ENCODE data around the gene ITPA. TPM values are rescaled to one million over a fixed set of nuclear protein-coding genes. Genes with fewer than 3 reads are reported as not detected.
A peak's percentile ranks its signal among the peaks of the same experiment; 100 is the strongest.

The ITPA gene
- total and polyA plus RNA-seq, 2 of the 13 experiments (the other 11 are each of a cell fraction or from before 2014, with no cell fraction given): 60.1 to 103 TPM

GRCh38 chr20:3224681-3225421 is 15.6 kb downstream of the ITPA start (continued):
- no peak; the same call in 1 of the 2 replicates for TF ChIP-seq DNMT3B (CRISPR knock-in tag; conservative IDR thresholded peaks at IDR 0.05)
- no peak for TF ChIP-seq ZBTB44 (CRISPR knock-in tag; IDR thresholded peaks at IDR 0.05)
- no peak for TF ChIP-seq ZNF207 (IDR thresholded peaks at IDR 0.05; ENCODE audit: borderline replicate concordance)
- TF ChIP-seq HIC2 (CRISPR knock-in tag; IDR thresholded peaks at IDR 0.05; ENCODE audit: low read depth): peak; percentile 75
- TF ChIP-seq, protein P1, sequence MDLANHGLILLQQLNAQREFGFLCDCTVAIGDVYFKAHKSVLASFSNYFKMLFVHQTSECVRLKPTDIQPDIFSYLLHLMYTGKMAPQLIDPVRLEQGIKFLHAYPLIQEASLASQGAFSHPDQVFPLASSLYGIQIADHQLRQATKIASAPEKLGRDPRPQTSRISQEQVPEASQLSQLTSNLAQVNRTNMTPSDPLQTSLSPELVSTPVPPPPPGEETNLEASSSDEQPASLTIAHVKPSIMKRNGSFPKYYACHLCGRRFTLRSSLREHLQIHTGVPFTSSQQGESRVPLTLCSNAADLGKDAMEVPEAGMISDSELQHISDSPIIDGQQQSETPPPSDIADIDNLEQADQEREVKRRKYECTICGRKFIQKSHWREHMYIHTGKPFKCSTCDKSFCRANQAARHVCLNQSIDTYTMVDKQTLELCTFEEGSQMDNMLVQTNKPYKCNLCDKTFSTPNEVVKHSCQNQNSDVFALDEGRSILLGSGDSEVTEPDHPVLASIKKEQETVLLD (CRISPR knock-in tag; IDR thresholded peaks at IDR 0.05; ENCODE audit: low read depth): no peak
- TF ChIP-seq ZBTB3 (CRISPR knock-in tag; IDR thresholded peaks at IDR 0.05; ENCODE audit: borderline replicate concordance, low read depth): peak; percentile 96
- no peak for TF ChIP-seq SIX4 (CRISPR knock-in tag; IDR thresholded peaks at IDR 0.05)
- TF ChIP-seq ELF1 (CRISPR knock-in tag; IDR thresholded peaks at IDR 0.05): no peak
- peak; percentile 93 for TF ChIP-seq ZFP1 (CRISPR knock-in tag; IDR thresholded peaks at IDR 0.05)
- TF ChIP-seq ZKSCAN1 (IDR thresholded peaks at IDR 0.05; ENCODE audit: low read length): no peak
- TF ChIP-seq, protein P2, sequence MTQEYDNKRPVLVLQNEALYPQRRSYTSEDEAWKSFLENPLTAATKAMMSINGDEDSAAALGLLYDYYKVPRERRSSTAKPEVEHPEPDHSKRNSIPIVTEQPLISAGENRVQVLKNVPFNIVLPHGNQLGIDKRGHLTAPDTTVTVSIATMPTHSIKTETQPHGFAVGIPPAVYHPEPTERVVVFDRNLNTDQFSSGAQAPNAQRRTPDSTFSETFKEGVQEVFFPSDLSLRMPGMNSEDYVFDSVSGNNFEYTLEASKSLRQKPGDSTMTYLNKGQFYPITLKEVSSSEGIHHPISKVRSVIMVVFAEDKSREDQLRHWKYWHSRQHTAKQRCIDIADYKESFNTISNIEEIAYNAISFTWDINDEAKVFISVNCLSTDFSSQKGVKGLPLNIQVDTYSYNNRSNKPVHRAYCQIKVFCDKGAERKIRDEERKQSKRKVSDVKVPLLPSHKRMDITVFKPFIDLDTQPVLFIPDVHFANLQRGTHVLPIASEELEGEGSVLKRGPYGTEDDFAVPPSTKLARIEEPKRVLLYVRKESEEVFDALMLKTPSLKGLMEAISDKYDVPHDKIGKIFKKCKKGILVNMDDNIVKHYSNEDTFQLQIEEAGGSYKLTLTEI (CRISPR knock-in tag; conservative IDR thresholded peaks at IDR 0.05): no peak
- no peak for TF ChIP-seq MAFG (CRISPR knock-in tag; IDR thresholded peaks at IDR 0.05)
- 0 out of 2 replicates have a peak, but pooled peaks have one; percentile 16 for TF ChIP-seq STAT5B (CRISPR knock-in tag; IDR thresholded peaks at IDR 0.05)
- TF ChIP-seq, protein P3, sequence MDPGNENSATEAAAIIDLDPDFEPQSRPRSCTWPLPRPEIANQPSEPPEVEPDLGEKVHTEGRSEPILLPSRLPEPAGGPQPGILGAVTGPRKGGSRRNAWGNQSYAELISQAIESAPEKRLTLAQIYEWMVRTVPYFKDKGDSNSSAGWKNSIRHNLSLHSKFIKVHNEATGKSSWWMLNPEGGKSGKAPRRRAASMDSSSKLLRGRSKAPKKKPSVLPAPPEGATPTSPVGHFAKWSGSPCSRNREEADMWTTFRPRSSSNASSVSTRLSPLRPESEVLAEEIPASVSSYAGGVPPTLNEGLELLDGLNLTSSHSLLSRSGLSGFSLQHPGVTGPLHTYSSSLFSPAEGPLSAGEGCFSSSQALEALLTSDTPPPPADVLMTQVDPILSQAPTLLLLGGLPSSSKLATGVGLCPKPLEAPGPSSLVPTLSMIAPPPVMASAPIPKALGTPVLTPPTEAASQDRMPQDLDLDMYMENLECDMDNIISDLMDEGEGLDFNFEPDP (CRISPR knock-in tag; conservative IDR thresholded peaks at IDR 0.05): no peak
- TF ChIP-seq, protein P4, sequence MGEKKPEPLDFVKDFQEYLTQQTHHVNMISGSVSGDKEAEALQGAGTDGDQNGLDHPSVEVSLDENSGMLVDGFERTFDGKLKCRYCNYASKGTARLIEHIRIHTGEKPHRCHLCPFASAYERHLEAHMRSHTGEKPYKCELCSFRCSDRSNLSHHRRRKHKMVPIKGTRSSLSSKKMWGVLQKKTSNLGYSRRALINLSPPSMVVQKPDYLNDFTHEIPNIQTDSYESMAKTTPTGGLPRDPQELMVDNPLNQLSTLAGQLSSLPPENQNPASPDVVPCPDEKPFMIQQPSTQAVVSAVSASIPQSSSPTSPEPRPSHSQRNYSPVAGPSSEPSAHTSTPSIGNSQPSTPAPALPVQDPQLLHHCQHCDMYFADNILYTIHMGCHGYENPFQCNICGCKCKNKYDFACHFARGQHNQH (CRISPR knock-in tag; IDR thresholded peaks at IDR 0.05): peak; percentile 96
- TF ChIP-seq ZNF772 (CRISPR knock-in tag; IDR thresholded peaks at IDR 0.05): peak; percentile 77; the same call in 1 of the 2 replicates
- TF ChIP-seq ZFYVE20 (CRISPR knock-in tag; IDR thresholded peaks at IDR 0.05; ENCODE audit: borderline replicate concordance, low read depth): no peak
- TF ChIP-seq HDAC2 (CRISPR knock-in tag; IDR thresholded peaks at IDR 0.05): peak; percentile 99
- no peak for TF ChIP-seq CC2D1A (CRISPR knock-in tag; IDR thresholded peaks at IDR 0.05)

Measured in HepG2 (cell line).